GM10266 (cell line): ENCODE results near the gene RNF180.

ENCODE experiments used
- DNase-seq: peaks from one replicate; pipeline ENCODE4 v3.0.0; 2012; ENCODE audit errors: extremely low spot score
- CTCF ChIP-seq: IDR thresholded peaks from 2 replicates; pipeline ENCODE4 v1.5.1; 2012; ENCODE audit warnings: mild to moderate bottlenecking, low read depth; ENCODE audit not compliant: control insufficient read depth, insufficient read depth; ENCODE audit errors: missing control alignments

The RNF180 gene

GRCh38 chr5:64330728-64331231, 165.1 kb downstream of the RNF180 start:
- DNase-seq = no peak
- TF ChIP-seq CTCF = no peak

GRCh38 chr5:64331597-64332277, 166.1 kb downstream of the RNF180 start:
- no peak for TF ChIP-seq CTCF
- no peak for DNase-seq

GRCh38 chr5:64333886-64334285, 168.2 kb downstream of the RNF180 start:
- DNase-seq = no peak
- TF ChIP-seq CTCF = no peak

GRCh38 chr5:64339769-64340168, 174.1 kb downstream of the RNF180 start:
- DNase-seq = no peak
- TF ChIP-seq CTCF = no peak

- DNase-seq = no peak
- no peak for TF ChIP-seq CTCF
These were observed 174.7 kb downstream of the RNF180 start for GRCh38 chr5:64340293-64340692.

GRCh38 chr5:64341340-64341739, 175.7 kb downstream of the RNF180 start:
- no peak for DNase-seq
- no peak for TF ChIP-seq CTCF

GRCh38 chr5:64344501-64344900, 178.9 kb downstream of the RNF180 start:
- no peak for DNase-seq
- no peak for TF ChIP-seq CTCF
